SK-N-SH treated with all-trans-retinoic acid at 6 μM for 48 hours (cell line): ENCODE measurements around the gene CCDC80.

Source experiments
- ATAC-seq: fragments of 200-7000 bp; cut with Tn5 transposase; 3 replicates; pipeline ENCODE4 v1.9.1; 2020; ENCODE audit warnings: mild to moderate bottlenecking, moderate library complexity
- ARNTL ChIP-seq: fragments of 450-650 bp; formaldehyde crosslinking; IDR thresholded peaks from 2 replicates; pipeline ENCODE4 v1.5.0; 2020; ENCODE audit warnings: low read depth, mild to moderate bottlenecking, moderate library complexity, borderline replicate concordance
- BACH2 ChIP-seq: fragments of 250-450 bp; sonication (Bioruptor Pico); IDR thresholded peaks from 2 replicates; pipeline ENCODE4 v1.9.0; 2021; ENCODE audit warnings: mild to moderate bottlenecking, borderline replicate concordance
- CSDC2 ChIP-seq: fragments of 250-450 bp; sonication (Bioruptor Pico); IDR thresholded peaks from 2 replicates; pipeline ENCODE4 v1.5.0; 2020; ENCODE audit warnings: mild to moderate bottlenecking, moderate library complexity
- ESRRG ChIP-seq: fragments of 250-450 bp; sonication (Bioruptor Pico); IDR thresholded peaks from 2 replicates; pipeline ENCODE4 v1.6.1; 2021; ENCODE audit warnings: mild to moderate bottlenecking
- GLIS3 ChIP-seq: fragments of 250-450 bp; sonication (Bioruptor Pico); IDR thresholded peaks from 2 replicates; pipeline ENCODE4 v1.5.0; 2020; ENCODE audit warnings: mild to moderate bottlenecking, moderate library complexity
- ISL1 ChIP-seq: fragments of 250-450 bp; sonication (Bioruptor Pico); IDR thresholded peaks from 2 replicates; pipeline ENCODE4 v2.1.2; 2022; ENCODE audit warnings: mild to moderate bottlenecking, moderate library complexity
- OSR1 ChIP-seq: fragments of 250-450 bp; sonication (Bioruptor Pico); IDR thresholded peaks from 2 replicates; pipeline ENCODE4 v1.8.0; 2022; ENCODE audit warnings: moderate library complexity, mild to moderate bottlenecking, inconsistent platforms
- PPARA ChIP-seq: fragments of 250-450 bp; sonication (Bioruptor Pico); IDR thresholded peaks from 2 replicates; pipeline ENCODE4 v1.5.0; 2020; ENCODE audit warnings: mild to moderate bottlenecking, borderline replicate concordance
- RARB ChIP-seq: fragments of 250-450 bp; sonication (Bioruptor Pico); IDR thresholded peaks from 2 replicates; pipeline ENCODE4 v1.8.0; 2021; ENCODE audit warnings: mild to moderate bottlenecking, moderate library complexity
- SNAI2 ChIP-seq: fragments of 250-450 bp; sonication (Bioruptor Pico); IDR thresholded peaks from 2 replicates; pipeline ENCODE4 v1.5.0; 2020; ENCODE audit warnings: mild to moderate bottlenecking, moderate library complexity
- TCF4 ChIP-seq: fragments of 250-450 bp; sonication (Bioruptor Pico); IDR thresholded peaks from 2 replicates; pipeline ENCODE4 v1.8.0; 2021; ENCODE audit warnings: mild to moderate bottlenecking, moderate library complexity, borderline replicate concordance
- TOX ChIP-seq: fragments of 250-450 bp; sonication (Bioruptor Pico); IDR thresholded peaks from 2 replicates; pipeline ENCODE4 v1.8.0; 2021; ENCODE audit warnings: mild to moderate bottlenecking, moderate library complexity, borderline replicate concordance
- ZC3H10 ChIP-seq: fragments of 250-450 bp; sonication (Bioruptor Pico); IDR thresholded peaks from 2 replicates; pipeline ENCODE4 v1.5.1; 2021; ENCODE audit warnings: mild to moderate bottlenecking, moderate library complexity
- ZFP3 ChIP-seq: fragments of 250-450 bp; sonication (Bioruptor Pico); IDR thresholded peaks from 2 replicates; pipeline ENCODE4 v1.5.0; 2020; ENCODE audit warnings: mild to moderate bottlenecking, moderate library complexity
- ZFP30 ChIP-seq: fragments of 450-650 bp; formaldehyde crosslinking; IDR thresholded peaks from 2 replicates; pipeline ENCODE4 v1.5.0; 2022; ENCODE audit warnings: mild to moderate bottlenecking, moderate library complexity
- ZNF565 ChIP-seq: fragments of 450-650 bp; formaldehyde crosslinking; conservative IDR thresholded peaks from 2 replicates; pipeline ENCODE4 v1.5.0; 2020; ENCODE audit warnings: low read depth, mild to moderate bottlenecking, moderate library complexity
- ZNF70 ChIP-seq: fragments of 450-650 bp; formaldehyde crosslinking; IDR thresholded peaks from 2 replicates; pipeline ENCODE4 v1.5.0; 2020; ENCODE audit warnings: mild to moderate bottlenecking, moderate library complexity
- ZNF8 ChIP-seq: fragments of 450-650 bp; formaldehyde crosslinking; IDR thresholded peaks from 2 replicates; pipeline ENCODE4 v1.5.0; 2020; ENCODE audit warnings: mild to moderate bottlenecking, moderate library complexity
- TF ChIP-seq, protein P1 (sequence below): fragments of 250-450 bp; sonication (Bioruptor Pico); IDR thresholded peaks from 2 replicates; pipeline ENCODE4 v1.5.1; 2021; ENCODE audit warnings: mild to moderate bottlenecking, moderate library complexity
- TF ChIP-seq, protein P2 (sequence below): fragments of 250-450 bp; sonication (Bioruptor Pico); IDR thresholded peaks from 2 replicates; pipeline ENCODE4 v1.8.0; 2020; ENCODE audit warnings: mild to moderate bottlenecking, moderate library complexity, borderline replicate concordance
- TF ChIP-seq, protein P3 (sequence below): fragments of 250-450 bp; sonication (Bioruptor Pico); IDR thresholded peaks from 2 replicates; pipeline ENCODE4 v1.5.1; 2020; ENCODE audit warnings: low read depth, mild to moderate bottlenecking, moderate library complexity
- TF ChIP-seq, protein P4 (sequence below): fragments of 250-450 bp; sonication (Bioruptor Pico); IDR thresholded peaks from 2 replicates; pipeline ENCODE4 v1.8.0; 2021; ENCODE audit warnings: low read depth, mild to moderate bottlenecking, moderate library complexity, borderline replicate concordance
- TF ChIP-seq, protein P5 (sequence below): fragments of 250-450 bp; sonication (Bioruptor Pico); IDR thresholded peaks from 2 replicates; pipeline ENCODE4 v1.5.0; 2020; ENCODE audit warnings: mild to moderate bottlenecking, moderate library complexity

CCDC80 gene, protein sequence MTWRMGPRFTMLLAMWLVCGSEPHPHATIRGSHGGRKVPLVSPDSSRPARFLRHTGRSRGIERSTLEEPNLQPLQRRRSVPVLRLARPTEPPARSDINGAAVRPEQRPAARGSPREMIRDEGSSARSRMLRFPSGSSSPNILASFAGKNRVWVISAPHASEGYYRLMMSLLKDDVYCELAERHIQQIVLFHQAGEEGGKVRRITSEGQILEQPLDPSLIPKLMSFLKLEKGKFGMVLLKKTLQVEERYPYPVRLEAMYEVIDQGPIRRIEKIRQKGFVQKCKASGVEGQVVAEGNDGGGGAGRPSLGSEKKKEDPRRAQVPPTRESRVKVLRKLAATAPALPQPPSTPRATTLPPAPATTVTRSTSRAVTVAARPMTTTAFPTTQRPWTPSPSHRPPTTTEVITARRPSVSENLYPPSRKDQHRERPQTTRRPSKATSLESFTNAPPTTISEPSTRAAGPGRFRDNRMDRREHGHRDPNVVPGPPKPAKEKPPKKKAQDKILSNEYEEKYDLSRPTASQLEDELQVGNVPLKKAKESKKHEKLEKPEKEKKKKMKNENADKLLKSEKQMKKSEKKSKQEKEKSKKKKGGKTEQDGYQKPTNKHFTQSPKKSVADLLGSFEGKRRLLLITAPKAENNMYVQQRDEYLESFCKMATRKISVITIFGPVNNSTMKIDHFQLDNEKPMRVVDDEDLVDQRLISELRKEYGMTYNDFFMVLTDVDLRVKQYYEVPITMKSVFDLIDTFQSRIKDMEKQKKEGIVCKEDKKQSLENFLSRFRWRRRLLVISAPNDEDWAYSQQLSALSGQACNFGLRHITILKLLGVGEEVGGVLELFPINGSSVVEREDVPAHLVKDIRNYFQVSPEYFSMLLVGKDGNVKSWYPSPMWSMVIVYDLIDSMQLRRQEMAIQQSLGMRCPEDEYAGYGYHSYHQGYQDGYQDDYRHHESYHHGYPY

DNA sequence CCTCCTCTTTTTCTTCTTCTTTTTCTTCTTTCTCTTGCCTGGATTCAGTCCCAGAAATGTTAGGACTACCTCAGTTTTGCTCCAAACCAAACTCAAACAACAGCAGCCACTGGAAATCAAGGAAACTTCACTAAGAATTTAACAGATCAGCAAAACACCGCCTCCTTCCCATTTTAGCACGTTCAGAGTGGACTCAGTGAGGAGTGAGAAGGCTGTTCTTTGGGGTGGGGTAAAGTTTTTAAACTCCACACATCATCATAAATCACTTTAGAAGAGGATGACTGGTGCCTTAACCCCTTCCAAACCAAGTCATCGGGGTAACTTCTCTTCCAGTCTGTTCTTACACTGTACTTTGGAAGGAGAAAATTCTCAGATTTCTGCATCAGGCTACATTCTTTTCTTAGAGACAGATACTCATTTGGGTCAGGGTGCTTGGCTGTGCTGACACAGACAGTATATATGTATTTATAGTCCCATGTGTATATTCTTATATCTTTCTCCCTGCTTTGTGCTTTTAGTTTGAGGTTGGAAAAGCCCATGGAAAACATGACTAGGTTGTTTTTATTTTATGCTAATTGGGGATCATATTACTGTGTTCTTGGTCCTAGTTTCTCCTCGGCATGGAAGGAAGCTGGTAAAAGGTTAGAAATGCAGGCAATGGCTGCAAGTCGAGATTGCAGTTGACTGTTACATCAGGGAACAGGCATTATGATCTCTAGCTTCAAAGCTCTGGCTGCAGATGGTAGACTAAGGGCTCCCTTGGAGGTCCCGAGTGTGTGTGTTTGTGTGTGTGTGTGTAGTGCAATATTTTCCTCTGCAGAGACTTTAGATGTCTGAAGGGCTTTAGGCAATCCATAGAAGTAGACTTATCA lies at the start of gene CCDC80:
TSS of gene CCDC80 (minus strand) at position 214 of the 872 bp plus-strand sequence. CDS start 1,238 bp downstream, outside the sequence.
- TF ChIP-seq ISL1 (no peak), PPARA (CRISPR knock-in tag) (no peak), SNAI2 (CRISPR knock-in tag) (no peak), RARB (CRISPR knock-in tag) (peak; percentile 99), CSDC2 (CRISPR knock-in tag) (peak; percentile 82; the same call in 1 of the 2 replicates), ZNF70 (CRISPR knock-in tag) (no peak), ZC3H10 (CRISPR knock-in tag) (peak; percentile 94), ZFP3 (CRISPR knock-in tag) (0 out of 2 replicates have a peak, but pooled peaks have one; percentile 29), ZNF565 (CRISPR knock-in tag) (0 out of 2 replicates have a peak, but pooled peaks have one; percentile 9), ZNF8 (CRISPR knock-in tag) (peak; percentile 28; the same call in 1 of the 2 replicates), OSR1 (CRISPR knock-in tag) (no peak), GLIS3 (CRISPR knock-in tag) (peak; percentile 99), ESRRG (CRISPR knock-in tag) (peak; percentile 97), TCF4 (CRISPR knock-in tag) (peak; percentile 30; the same call in 1 of the 2 replicates), BACH2 (CRISPR knock-in tag) (no peak), ZFP30 (CRISPR knock-in tag) (peak; percentile 59), TOX (CRISPR knock-in tag) (peak; percentile 98), ARNTL (no peak; the same call in 1 of the 2 replicates)
- TF ChIP-seq, protein P1, sequence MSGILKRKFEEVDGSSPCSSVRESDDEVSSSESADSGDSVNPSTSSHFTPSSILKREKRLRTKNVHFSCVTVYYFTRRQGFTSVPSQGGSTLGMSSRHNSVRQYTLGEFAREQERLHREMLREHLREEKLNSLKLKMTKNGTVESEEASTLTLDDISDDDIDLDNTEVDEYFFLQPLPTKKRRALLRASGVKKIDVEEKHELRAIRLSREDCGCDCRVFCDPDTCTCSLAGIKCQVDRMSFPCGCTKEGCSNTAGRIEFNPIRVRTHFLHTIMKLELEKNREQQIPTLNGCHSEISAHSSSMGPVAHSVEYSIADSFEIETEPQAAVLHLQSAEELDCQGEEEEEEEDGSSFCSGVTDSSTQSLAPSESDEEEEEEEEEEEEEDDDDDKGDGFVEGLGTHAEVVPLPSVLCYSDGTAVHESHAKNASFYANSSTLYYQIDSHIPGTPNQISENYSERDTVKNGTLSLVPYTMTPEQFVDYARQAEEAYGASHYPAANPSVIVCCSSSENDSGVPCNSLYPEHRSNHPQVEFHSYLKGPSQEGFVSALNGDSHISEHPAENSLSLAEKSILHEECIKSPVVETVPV, result peak; percentile 95
- TF ChIP-seq, protein P2, sequence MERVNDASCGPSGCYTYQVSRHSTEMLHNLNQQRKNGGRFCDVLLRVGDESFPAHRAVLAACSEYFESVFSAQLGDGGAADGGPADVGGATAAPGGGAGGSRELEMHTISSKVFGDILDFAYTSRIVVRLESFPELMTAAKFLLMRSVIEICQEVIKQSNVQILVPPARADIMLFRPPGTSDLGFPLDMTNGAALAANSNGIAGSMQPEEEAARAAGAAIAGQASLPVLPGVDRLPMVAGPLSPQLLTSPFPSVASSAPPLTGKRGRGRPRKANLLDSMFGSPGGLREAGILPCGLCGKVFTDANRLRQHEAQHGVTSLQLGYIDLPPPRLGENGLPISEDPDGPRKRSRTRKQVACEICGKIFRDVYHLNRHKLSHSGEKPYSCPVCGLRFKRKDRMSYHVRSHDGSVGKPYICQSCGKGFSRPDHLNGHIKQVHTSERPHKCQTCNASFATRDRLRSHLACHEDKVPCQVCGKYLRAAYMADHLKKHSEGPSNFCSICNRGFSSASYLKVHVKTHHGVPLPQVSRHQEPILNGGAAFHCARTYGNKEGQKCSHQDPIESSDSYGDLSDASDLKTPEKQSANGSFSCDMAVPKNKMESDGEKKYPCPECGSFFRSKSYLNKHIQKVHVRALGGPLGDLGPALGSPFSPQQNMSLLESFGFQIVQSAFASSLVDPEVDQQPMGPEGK (CRISPR knock-in tag), result peak; percentile 99
- TF ChIP-seq, protein P3, sequence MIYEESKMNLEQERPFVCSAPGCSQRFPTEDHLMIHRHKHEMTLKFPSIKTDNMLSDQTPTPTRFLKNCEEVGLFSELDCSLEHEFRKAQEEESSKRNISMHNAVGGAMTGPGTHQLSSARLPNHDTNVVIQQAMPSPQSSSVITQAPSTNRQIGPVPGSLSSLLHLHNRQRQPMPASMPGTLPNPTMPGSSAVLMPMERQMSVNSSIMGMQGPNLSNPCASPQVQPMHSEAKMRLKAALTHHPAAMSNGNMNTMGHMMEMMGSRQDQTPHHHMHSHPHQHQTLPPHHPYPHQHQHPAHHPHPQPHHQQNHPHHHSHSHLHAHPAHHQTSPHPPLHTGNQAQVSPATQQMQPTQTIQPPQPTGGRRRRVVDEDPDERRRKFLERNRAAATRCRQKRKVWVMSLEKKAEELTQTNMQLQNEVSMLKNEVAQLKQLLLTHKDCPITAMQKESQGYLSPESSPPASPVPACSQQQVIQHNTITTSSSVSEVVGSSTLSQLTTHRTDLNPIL, result peak; percentile 97
- TF ChIP-seq, protein P4, sequence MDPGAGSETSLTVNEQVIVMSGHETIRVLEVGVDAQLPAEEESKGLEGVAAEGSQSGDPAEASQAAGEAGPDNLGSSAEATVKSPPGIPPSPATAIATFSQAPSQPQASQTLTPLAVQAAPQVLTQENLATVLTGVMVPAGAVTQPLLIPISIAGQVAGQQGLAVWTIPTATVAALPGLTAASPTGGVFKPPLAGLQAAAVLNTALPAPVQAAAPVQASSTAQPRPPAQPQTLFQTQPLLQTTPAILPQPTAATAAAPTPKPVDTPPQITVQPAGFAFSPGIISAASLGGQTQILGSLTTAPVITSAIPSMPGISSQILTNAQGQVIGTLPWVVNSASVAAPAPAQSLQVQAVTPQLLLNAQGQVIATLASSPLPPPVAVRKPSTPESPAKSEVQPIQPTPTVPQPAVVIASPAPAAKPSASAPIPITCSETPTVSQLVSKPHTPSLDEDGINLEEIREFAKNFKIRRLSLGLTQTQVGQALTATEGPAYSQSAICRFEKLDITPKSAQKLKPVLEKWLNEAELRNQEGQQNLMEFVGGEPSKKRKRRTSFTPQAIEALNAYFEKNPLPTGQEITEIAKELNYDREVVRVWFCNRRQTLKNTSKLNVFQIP (CRISPR knock-in tag), result peak; percentile 48; the same call in 1 of the 2 replicates
- TF ChIP-seq, protein P5, sequence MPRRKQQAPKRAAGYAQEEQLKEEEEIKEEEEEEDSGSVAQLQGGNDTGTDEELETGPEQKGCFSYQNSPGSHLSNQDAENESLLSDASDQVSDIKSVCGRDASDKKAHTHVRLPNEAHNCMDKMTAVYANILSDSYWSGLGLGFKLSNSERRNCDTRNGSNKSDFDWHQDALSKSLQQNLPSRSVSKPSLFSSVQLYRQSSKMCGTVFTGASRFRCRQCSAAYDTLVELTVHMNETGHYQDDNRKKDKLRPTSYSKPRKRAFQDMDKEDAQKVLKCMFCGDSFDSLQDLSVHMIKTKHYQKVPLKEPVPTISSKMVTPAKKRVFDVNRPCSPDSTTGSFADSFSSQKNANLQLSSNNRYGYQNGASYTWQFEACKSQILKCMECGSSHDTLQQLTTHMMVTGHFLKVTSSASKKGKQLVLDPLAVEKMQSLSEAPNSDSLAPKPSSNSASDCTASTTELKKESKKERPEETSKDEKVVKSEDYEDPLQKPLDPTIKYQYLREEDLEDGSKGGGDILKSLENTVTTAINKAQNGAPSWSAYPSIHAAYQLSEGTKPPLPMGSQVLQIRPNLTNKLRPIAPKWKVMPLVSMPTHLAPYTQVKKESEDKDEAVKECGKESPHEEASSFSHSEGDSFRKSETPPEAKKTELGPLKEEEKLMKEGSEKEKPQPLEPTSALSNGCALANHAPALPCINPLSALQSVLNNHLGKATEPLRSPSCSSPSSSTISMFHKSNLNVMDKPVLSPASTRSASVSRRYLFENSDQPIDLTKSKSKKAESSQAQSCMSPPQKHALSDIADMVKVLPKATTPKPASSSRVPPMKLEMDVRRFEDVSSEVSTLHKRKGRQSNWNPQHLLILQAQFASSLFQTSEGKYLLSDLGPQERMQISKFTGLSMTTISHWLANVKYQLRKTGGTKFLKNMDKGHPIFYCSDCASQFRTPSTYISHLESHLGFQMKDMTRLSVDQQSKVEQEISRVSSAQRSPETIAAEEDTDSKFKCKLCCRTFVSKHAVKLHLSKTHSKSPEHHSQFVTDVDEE (CRISPR knock-in tag), result no peak

More for the DNA sequence above, at the start of gene CCDC80:
- peak; percentile 66 for ATAC-seq
